Panc1 (cell line): ENCODE data around the gene FABP7. TPM values are rescaled to one million over a fixed set of nuclear protein-coding genes. Genes with fewer than 3 reads are reported as not detected.

ENCODE experiments used
- ATAC-seq: fragments of 200-7000 bp; cut with Tn5 transposase; 2 replicates; pipeline ENCODE4 v1.9.1; 2020; ENCODE audit warnings: mild to moderate bottlenecking, moderate library complexity
- BruUV-seq: library from RNA; stranded (reverse); fragments of 400-500 nt; replicated peaks from 2 replicates; lab custom pipeline; 2021; lab: Mats Ljungman, UMichigan
- CTCF ChIA-PET: fragments of 300-600 bp; sonication (Branson Sonifier 250); formaldehyde crosslinking; loops from one replicate; lab custom pipeline; 2022; ENCODE audit warnings: antibody characterized with exemption; lab: Charles Lee
- POLR2A ChIA-PET: fragments of 300-600 bp; sonication (Branson Sonifier 250); formaldehyde crosslinking; loops from one replicate; lab custom pipeline; 2022; ENCODE audit warnings: antibody characterized with exemption; lab: Charles Lee
- DNase-seq: peaks from one replicate; pipeline ENCODE4 v3.0.0-alpha.2; 2010; ENCODE audit warnings: low read depth, low spot score
- H3K27ac ChIP-seq: 2 replicates; pipeline ENCODE4 v1.5.1; 2011; ENCODE audit warnings: mild to moderate bottlenecking, low read length, inconsistent platforms
- H3K27me3 ChIP-seq: fragments of 200-500 bp; sonication (Bioruptor generic); 2 replicates; pipeline ENCODE4 v1.6.0; 2014; ENCODE audit warnings: low read length, inconsistent platforms; ENCODE audit not compliant: control insufficient read depth, insufficient read depth
- H3K36me3 ChIP-seq: fragments of 200-500 bp; sonication (Bioruptor generic); 2 replicates; pipeline ENCODE4 v1.5.1; 2014; ENCODE audit warnings: inconsistent platforms, mild to moderate bottlenecking, low read length, moderate library complexity; ENCODE audit not compliant: control insufficient read depth, insufficient read depth
- H3K4me1 ChIP-seq: 2 replicates; pipeline ENCODE4 v1.5.1; 2011; ENCODE audit warnings: inconsistent platforms, mild to moderate bottlenecking, low read length, moderate library complexity; ENCODE audit not compliant: control insufficient read depth, insufficient read depth
- H3K4me3 ChIP-seq, 2 experiments: 2 replicates each; pipeline ENCODE4 v1.5.1; 2011 to 2012; ENCODE audit warnings: low read depth in 2 of 2, low read length in 2 of 2, mild to moderate bottlenecking in 2 of 2, inconsistent platforms in 1 of 2, moderate library complexity in 1 of 2
- H3K9me3 ChIP-seq: fragments of 200-500 bp; sonication (Bioruptor generic); 2 replicates; pipeline ENCODE4 v1.5.1; 2014; ENCODE audit warnings: low read depth, mild to moderate bottlenecking, inconsistent platforms, low read length, moderate library complexity; ENCODE audit not compliant: control insufficient read depth, insufficient read depth
- POLR2AphosphoS5 ChIP-seq: IDR thresholded peaks from 2 replicates; pipeline ENCODE4 v1.6.1; 2012; ENCODE audit warnings: mild to moderate bottlenecking, low read depth, low read length, moderate library complexity
- SIN3A ChIP-seq: IDR thresholded peaks from 2 replicates; pipeline ENCODE4 v1.6.1; 2012; ENCODE audit warnings: low read depth, mild to moderate bottlenecking, low read length, moderate library complexity, borderline replicate concordance; ENCODE audit not compliant: insufficient read depth
- TCF7L2 ChIP-seq: IDR thresholded peaks from 2 replicates; pipeline ENCODE4 v1.6.1; 2011; ENCODE audit warnings: mild to moderate bottlenecking, low read depth, low read length, inconsistent platforms
- in situ Hi-C: cut with HindIII; loops from 2 replicates; pipeline ENCODE4 v1.10.0; 2016; ENCODE audit warnings: low sequenced_read_pairs, low pct_unique_long_range_greater_than_20kb
- intact Hi-C: fragments of 100-400 bp; cut with micrococcal nuclease; formaldehyde crosslinking; loops from one replicate; pipeline ENCODE4 v1.10.0; 2022; ENCODE audit not compliant: unreplicated experiment
- total RNA-seq: library from RNA; stranded (reverse); gene quantifications from one replicate; pipeline ENCODE4 v1.2.1, GENCODE V29; 2021; ENCODE audit not compliant: unreplicated experiment
- TF ChIP-seq, protein P1 (sequence below): fragments of 450-650 bp; IDR thresholded peaks from 2 replicates; pipeline ENCODE4 v1.5.1; 2017; ENCODE audit warnings: mild to moderate bottlenecking
- TF ChIP-seq, protein P2 (sequence below), 2 experiments: IDR thresholded peaks; 2 replicates each; pipeline ENCODE4 v1.6.1; 2011 to 2012; ENCODE audit warnings: low read depth in 2 of 2, control low read depth in 1 of 2, low read length in 1 of 2, mild to moderate bottlenecking in 1 of 2, moderate library complexity in 1 of 2; ENCODE audit not compliant: insufficient read depth in 1 of 2

FABP7 gene
- total RNA-seq, 1 experiment from 2014 or later = not detected

DNA sequence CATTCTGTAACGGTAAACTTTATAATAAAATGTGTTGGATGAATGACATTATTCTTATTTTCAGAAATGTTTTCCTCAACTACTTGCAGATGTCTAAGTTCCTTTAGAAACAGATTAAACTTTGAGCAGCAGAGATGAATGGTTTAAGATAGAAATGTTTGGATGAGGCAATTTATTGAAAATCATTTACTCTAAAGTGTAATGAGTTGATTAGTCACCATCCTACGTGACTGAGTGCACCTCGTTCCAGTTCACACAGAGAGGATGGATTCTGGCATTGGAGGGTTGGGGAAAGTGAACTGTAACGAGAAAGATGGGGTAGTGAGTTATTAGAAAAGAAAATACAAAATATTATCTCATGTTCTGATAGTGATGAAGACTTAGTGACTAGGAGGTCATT, 38.2 kb downstream of the FABP7 start:
- DNase-seq (no peak), ATAC-seq (no peak)
- in situ Hi-C loops (no loop called here), intact Hi-C loops (no loop called here)
- H3K4me3 ChIP-seq = no peak overlapping the region
- POLR2A ChIA-PET = no interaction called here
- H3K27ac ChIP-seq = no peak overlapping the region
- TF ChIP-seq SIN3A (no peak), TCF7L2 (no peak), POLR2AphosphoS5 (no peak)
- TF ChIP-seq, protein P1, sequence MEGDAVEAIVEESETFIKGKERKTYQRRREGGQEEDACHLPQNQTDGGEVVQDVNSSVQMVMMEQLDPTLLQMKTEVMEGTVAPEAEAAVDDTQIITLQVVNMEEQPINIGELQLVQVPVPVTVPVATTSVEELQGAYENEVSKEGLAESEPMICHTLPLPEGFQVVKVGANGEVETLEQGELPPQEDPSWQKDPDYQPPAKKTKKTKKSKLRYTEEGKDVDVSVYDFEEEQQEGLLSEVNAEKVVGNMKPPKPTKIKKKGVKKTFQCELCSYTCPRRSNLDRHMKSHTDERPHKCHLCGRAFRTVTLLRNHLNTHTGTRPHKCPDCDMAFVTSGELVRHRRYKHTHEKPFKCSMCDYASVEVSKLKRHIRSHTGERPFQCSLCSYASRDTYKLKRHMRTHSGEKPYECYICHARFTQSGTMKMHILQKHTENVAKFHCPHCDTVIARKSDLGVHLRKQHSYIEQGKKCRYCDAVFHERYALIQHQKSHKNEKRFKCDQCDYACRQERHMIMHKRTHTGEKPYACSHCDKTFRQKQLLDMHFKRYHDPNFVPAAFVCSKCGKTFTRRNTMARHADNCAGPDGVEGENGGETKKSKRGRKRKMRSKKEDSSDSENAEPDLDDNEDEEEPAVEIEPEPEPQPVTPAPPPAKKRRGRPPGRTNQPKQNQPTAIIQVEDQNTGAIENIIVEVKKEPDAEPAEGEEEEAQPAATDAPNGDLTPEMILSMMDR = no peak
- TF ChIP-seq, protein P2, sequence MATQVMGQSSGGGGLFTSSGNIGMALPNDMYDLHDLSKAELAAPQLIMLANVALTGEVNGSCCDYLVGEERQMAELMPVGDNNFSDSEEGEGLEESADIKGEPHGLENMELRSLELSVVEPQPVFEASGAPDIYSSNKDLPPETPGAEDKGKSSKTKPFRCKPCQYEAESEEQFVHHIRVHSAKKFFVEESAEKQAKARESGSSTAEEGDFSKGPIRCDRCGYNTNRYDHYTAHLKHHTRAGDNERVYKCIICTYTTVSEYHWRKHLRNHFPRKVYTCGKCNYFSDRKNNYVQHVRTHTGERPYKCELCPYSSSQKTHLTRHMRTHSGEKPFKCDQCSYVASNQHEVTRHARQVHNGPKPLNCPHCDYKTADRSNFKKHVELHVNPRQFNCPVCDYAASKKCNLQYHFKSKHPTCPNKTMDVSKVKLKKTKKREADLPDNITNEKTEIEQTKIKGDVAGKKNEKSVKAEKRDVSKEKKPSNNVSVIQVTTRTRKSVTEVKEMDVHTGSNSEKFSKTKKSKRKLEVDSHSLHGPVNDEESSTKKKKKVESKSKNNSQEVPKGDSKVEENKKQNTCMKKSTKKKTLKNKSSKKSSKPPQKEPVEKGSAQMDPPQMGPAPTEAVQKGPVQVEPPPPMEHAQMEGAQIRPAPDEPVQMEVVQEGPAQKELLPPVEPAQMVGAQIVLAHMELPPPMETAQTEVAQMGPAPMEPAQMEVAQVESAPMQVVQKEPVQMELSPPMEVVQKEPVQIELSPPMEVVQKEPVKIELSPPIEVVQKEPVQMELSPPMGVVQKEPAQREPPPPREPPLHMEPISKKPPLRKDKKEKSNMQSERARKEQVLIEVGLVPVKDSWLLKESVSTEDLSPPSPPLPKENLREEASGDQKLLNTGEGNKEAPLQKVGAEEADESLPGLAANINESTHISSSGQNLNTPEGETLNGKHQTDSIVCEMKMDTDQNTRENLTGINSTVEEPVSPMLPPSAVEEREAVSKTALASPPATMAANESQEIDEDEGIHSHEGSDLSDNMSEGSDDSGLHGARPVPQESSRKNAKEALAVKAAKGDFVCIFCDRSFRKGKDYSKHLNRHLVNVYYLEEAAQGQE (IDR thresholded peaks at IDR 0.05; ENCODE audit: insufficient read depth in 1 of 2, low read depth in 2 of 2, low read length in 1 of 2) = no peak
- H3K4me1 ChIP-seq = no peaks in the 10 kb centered on the region
- no peaks in the 10 kb centered on the region for H3K36me3 ChIP-seq
- no peaks in the 10 kb centered on the region for H3K9me3 ChIP-seq
- no peaks in the 10 kb centered on the region for H3K27me3 ChIP-seq
- BruUV-seq = no TSS peak
- CTCF ChIA-PET = interaction anchor here (0.6 kb wide), 1 partner anchor 43 kb away, joined by 3 read pairs; no protein-coding TSS in a partner anchor

DNA sequence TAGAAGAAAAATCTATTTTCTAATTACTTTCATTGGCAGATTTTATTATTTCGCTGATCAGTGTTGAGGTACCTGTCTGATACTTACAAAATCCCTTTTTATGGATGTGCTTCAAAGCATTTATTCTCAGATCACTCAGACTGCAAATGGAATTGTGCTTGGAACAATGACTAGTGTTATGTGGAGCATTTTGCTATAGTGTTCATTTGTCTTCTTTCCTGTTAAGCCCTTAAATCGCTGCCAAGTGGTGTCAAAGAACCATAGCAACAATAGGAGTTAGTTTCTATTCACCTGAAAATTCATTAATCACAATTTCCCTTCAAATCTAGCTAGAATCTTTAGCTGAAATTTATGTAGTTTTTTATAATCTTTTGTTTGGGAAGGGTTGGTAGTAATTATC, 39.4 kb downstream of the FABP7 start:
- in situ Hi-C loops = no loop called here
- no peak overlapping the region for H3K27ac ChIP-seq
- ATAC-seq (no peak), DNase-seq (no peak)
- CTCF ChIA-PET = no interaction called here
- no TSS peak for BruUV-seq
- H3K9me3 ChIP-seq = no peaks in the 10 kb centered on the region
- no peaks in the 10 kb centered on the region for H3K4me1 ChIP-seq
- H3K36me3 ChIP-seq = no peaks in the 10 kb centered on the region
- POLR2A ChIA-PET = no interaction called here
- no peaks in the 10 kb centered on the region for H3K27me3 ChIP-seq
- intact Hi-C loops = no loop called here
- H3K4me3 ChIP-seq = no peak overlapping the region
- TF ChIP-seq, protein P2 (IDR thresholded peaks at IDR 0.05; ENCODE audit: insufficient read depth in 1 of 2, low read depth in 2 of 2, low read length in 1 of 2) = no peak
- TF ChIP-seq TCF7L2 (no peak), POLR2AphosphoS5 (no peak), SIN3A (no peak)
- TF ChIP-seq, protein P1 = no peak
